Astrocyte (in vitro differentiated cells and primary cell): Measurements from ENCODE around the gene ZFPM1. TPM values are rescaled to one million over a fixed set of nuclear protein-coding genes. Genes with fewer than 3 reads are reported as not detected.

Source experiments
- DNase-seq: peaks from one replicate; pipeline ENCODE4 v3.0.0-alpha.2; 2010; ENCODE audit warnings: low read depth
- FAIRE-seq: peaks from 2 replicates; lab custom pipeline; 2011; peaks lifted over from hg19 to GRCh38; lab: Jason Lieb, UNC
- H2AFZ ChIP-seq: 2 replicates; pipeline ENCODE4 v1.6.0; 2012; ENCODE audit warnings: low read depth, low read length, inconsistent platforms
- H3K27ac ChIP-seq: 2 replicates; pipeline ENCODE4 v1.5.1; 2011; ENCODE audit warnings: low read depth, low read length, inconsistent platforms
- H3K27me3 ChIP-seq: 2 replicates; pipeline ENCODE4 v1.6.0; 2011; ENCODE audit warnings: low read length, inconsistent platforms; ENCODE audit not compliant: insufficient read depth
- H3K36me3 ChIP-seq: 2 replicates; pipeline ENCODE4 v1.5.1; 2011; ENCODE audit warnings: low read length, inconsistent platforms; ENCODE audit not compliant: insufficient read depth
- H3K4me1 ChIP-seq: 2 replicates; pipeline ENCODE4 v1.5.1; 2011; ENCODE audit warnings: low read length, inconsistent platforms; ENCODE audit not compliant: insufficient read depth
- H3K4me2 ChIP-seq: 2 replicates; pipeline ENCODE4 v1.6.0; 2012; ENCODE audit warnings: low read length, inconsistent platforms
- H3K4me3 ChIP-seq: 2 replicates; pipeline ENCODE4 v1.5.1; 2011; ENCODE audit warnings: low read depth, mild to moderate bottlenecking, low read length, inconsistent platforms; ENCODE audit not compliant: insufficient read depth
- H3K79me2 ChIP-seq: 2 replicates; pipeline ENCODE4 v1.6.0; 2012; ENCODE audit warnings: mild to moderate bottlenecking, low read length, inconsistent platforms; ENCODE audit not compliant: insufficient read depth
- H3K9ac ChIP-seq: 2 replicates; pipeline ENCODE4 v1.6.0; 2012; ENCODE audit warnings: mild to moderate bottlenecking, low read length, inconsistent platforms
- H3K9me3 ChIP-seq: 2 replicates; pipeline ENCODE4 v1.5.1; 2012; ENCODE audit warnings: low read depth, mild to moderate bottlenecking, low read length, inconsistent platforms; ENCODE audit not compliant: insufficient read depth
- H4K20me1 ChIP-seq: 2 replicates; pipeline ENCODE4 v1.6.0; 2012; ENCODE audit warnings: low read length, inconsistent platforms; ENCODE audit not compliant: insufficient read depth
- H3K27ac Mint-ChIP-seq: one replicate; pipeline ENCODE4 v1.8.0; 2021; ENCODE audit warnings: mild to moderate bottlenecking, mixed read lengths; ENCODE audit not compliant: unreplicated experiment
- H3K27me3 Mint-ChIP-seq: one replicate; pipeline ENCODE4 v1.8.0; 2021; ENCODE audit warnings: low read depth, mixed read lengths; ENCODE audit not compliant: unreplicated experiment
- H3K36me3 Mint-ChIP-seq: one replicate; pipeline ENCODE4 v1.8.0; 2021; ENCODE audit warnings: low read depth, mixed read lengths; ENCODE audit not compliant: unreplicated experiment
- H3K4me1 Mint-ChIP-seq: one replicate; pipeline ENCODE4 v1.8.0; 2021; ENCODE audit warnings: low read depth, mixed read lengths; ENCODE audit not compliant: unreplicated experiment
- H3K4me3 Mint-ChIP-seq: one replicate; pipeline ENCODE4 v1.8.0; 2021; ENCODE audit warnings: mild to moderate bottlenecking, moderate library complexity, mixed read lengths; ENCODE audit not compliant: unreplicated experiment
- H3K9me3 Mint-ChIP-seq: one replicate; pipeline ENCODE4 v1.8.0; 2021; ENCODE audit warnings: mild to moderate bottlenecking, mixed read lengths; ENCODE audit not compliant: unreplicated experiment
- EZH2 ChIP-seq: IDR thresholded peaks from 2 replicates; pipeline ENCODE4 v1.6.1; 2012; ENCODE audit warnings: mild to moderate bottlenecking, low read length, inconsistent platforms; ENCODE audit not compliant: insufficient read depth
- total RNA-seq: library from RNA; stranded (reverse); gene quantifications from 2 replicates; pipeline ENCODE4 v1.2.1, GENCODE V29; 2021
- TF ChIP-seq, protein P1 (sequence below): IDR thresholded peaks from 2 replicates; pipeline ENCODE4 v1.5.1; 2011; ENCODE audit warnings: low read depth, mild to moderate bottlenecking, inconsistent platforms, low read length, moderate library complexity; ENCODE audit not compliant: insufficient read depth

The ZFPM1 gene
- total RNA-seq, 1 donor from 2014 or later: 8.6 TPM

DNA sequence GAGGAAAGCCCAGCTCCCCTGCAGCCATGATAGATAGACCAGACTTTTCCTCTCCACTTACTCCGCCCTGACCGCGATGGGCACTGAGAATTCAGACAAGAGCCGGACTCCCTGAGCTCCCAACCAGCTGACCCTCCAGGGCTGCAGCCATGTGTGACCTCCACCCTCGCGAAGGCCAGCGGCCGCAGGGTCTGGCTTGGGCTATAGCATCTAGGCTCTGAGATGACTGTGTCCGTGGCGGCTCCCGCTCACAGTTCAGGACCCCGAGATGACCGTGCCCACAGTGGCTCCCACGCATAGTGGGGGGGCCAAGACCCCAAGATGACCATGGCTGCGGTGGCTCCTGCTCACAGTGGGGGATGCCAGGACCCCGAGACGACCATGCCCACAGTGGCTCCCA is 18.0 kb downstream of the ZFPM1 start:
- Histone ChIP-seq H3K9me3 (no peaks in the 10 kb centered on the region), H3K4me1 (no peaks in the 10 kb centered on the region), H3K4me3 (no peak overlapping the region), H3K79me2 (peaks cover 2% of the 10 kb centered on the region), H3K27ac (no peak overlapping the region), H3K36me3 (no peaks in the 10 kb centered on the region), H2AFZ (no peak overlapping the region), H3K9ac (no peak overlapping the region), H3K27me3 (no peaks in the 10 kb centered on the region), H4K20me1 (peaks cover 77% of the 10 kb centered on the region), H3K4me2 (no peak overlapping the region)
- FAIRE-seq (no peak), DNase-seq (no peak)
- H3K4me3 Mint-ChIP-seq: no peak overlapping the region
- no peaks in the 10 kb centered on the region for H3K36me3 Mint-ChIP-seq
- no peaks in the 10 kb centered on the region for H3K4me1 Mint-ChIP-seq
- H3K27me3 Mint-ChIP-seq: no peaks in the 10 kb centered on the region
- no peak for TF ChIP-seq EZH2
- TF ChIP-seq, protein P1, sequence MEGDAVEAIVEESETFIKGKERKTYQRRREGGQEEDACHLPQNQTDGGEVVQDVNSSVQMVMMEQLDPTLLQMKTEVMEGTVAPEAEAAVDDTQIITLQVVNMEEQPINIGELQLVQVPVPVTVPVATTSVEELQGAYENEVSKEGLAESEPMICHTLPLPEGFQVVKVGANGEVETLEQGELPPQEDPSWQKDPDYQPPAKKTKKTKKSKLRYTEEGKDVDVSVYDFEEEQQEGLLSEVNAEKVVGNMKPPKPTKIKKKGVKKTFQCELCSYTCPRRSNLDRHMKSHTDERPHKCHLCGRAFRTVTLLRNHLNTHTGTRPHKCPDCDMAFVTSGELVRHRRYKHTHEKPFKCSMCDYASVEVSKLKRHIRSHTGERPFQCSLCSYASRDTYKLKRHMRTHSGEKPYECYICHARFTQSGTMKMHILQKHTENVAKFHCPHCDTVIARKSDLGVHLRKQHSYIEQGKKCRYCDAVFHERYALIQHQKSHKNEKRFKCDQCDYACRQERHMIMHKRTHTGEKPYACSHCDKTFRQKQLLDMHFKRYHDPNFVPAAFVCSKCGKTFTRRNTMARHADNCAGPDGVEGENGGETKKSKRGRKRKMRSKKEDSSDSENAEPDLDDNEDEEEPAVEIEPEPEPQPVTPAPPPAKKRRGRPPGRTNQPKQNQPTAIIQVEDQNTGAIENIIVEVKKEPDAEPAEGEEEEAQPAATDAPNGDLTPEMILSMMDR: no peak
- no peaks in the 10 kb centered on the region for H3K9me3 Mint-ChIP-seq
- H3K27ac Mint-ChIP-seq: no peak overlapping the region

DNA sequence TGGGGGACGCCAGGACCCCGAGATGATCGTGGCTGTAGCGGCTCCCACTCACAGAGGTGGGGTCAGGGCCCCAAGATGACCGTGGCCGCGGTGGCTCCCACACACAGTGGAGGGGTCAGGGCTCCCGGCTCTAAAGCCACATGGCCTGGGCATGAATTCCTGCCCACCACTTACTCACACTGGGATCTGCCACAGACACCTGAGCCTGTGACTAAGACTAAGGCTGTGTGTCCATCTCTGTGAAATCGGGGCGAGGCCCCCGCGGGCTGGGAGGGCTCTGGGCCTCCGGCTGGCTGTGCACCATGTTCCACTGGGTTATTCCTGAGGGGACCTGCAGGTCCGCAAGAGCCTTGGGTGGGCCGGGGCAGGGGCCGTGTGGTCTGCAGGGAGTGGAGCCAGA is 18.5 kb downstream of the ZFPM1 start:
- Mint-ChIP-seq H3K27me3 (peaks cover 2% of the 10 kb centered on the region), H3K4me1 (no peaks in the 10 kb centered on the region), H3K36me3 (no peaks in the 10 kb centered on the region), H3K9me3 (no peaks in the 10 kb centered on the region), H3K27ac (no peak overlapping the region), H3K4me3 (no peak overlapping the region)
- Histone ChIP-seq H4K20me1 (peaks cover 77% of the 10 kb centered on the region), H3K79me2 (peaks cover 2% of the 10 kb centered on the region), H3K9ac (no peak overlapping the region), H3K4me2 (no peak overlapping the region), H3K36me3 (no peaks in the 10 kb centered on the region), H3K4me1 (no peaks in the 10 kb centered on the region), H3K27ac (no peak overlapping the region), H3K4me3 (no peak overlapping the region), H3K27me3 (no peaks in the 10 kb centered on the region), H3K9me3 (no peaks in the 10 kb centered on the region), H2AFZ (no peak overlapping the region)
- TF ChIP-seq, protein P1: no peak
- TF ChIP-seq EZH2: no peak
- DNase-seq: no peak
- FAIRE-seq: no peak

GRCh38 chr16:88472069-88472468 is 19.0 kb downstream of the ZFPM1 start:
- Mint-ChIP-seq H3K4me3 (no peak overlapping the region), H3K36me3 (no peaks in the 10 kb centered on the region), H3K27me3 (peaks cover 5% of the 10 kb centered on the region), H3K9me3 (no peaks in the 10 kb centered on the region), H3K4me1 (no peaks in the 10 kb centered on the region), H3K27ac (no peak overlapping the region)
- no peaks in the 10 kb centered on the region for H3K4me1 ChIP-seq
- no peak overlapping the region for H3K4me2 ChIP-seq
- DNase-seq: no peak
- H4K20me1 ChIP-seq: peaks cover 77% of the 10 kb centered on the region
- peaks cover 2% of the 10 kb centered on the region for H3K79me2 ChIP-seq
- FAIRE-seq: no peak
- H3K9ac ChIP-seq: no peak overlapping the region
- H3K36me3 ChIP-seq: no peaks in the 10 kb centered on the region
- H3K4me3 ChIP-seq: no peak overlapping the region
- TF ChIP-seq, protein P1: no peak
- TF ChIP-seq EZH2: no peak
- H3K9me3 ChIP-seq: no peaks in the 10 kb centered on the region
- H3K27me3 ChIP-seq: no peaks in the 10 kb centered on the region
- no peak overlapping the region for H3K27ac ChIP-seq
- H2AFZ ChIP-seq: no peak overlapping the region
